GM10266 (cell line): Measurements from ENCODE around the gene CDH4.

Experiments used
- DNase-seq: peaks from one replicate; pipeline ENCODE4 v3.0.0; 2012; ENCODE audit errors: extremely low spot score
- CTCF ChIP-seq: IDR thresholded peaks from 2 replicates; pipeline ENCODE4 v1.5.1; 2012; ENCODE audit warnings: mild to moderate bottlenecking, low read depth; ENCODE audit not compliant: control insufficient read depth, insufficient read depth; ENCODE audit errors: missing control alignments

The CDH4 gene

GRCh38 chr20:61919239-61919638 lies 667.2 kb downstream of the CDH4 start:
- DNase-seq = no peak
- TF ChIP-seq CTCF = no peak

DNA sequence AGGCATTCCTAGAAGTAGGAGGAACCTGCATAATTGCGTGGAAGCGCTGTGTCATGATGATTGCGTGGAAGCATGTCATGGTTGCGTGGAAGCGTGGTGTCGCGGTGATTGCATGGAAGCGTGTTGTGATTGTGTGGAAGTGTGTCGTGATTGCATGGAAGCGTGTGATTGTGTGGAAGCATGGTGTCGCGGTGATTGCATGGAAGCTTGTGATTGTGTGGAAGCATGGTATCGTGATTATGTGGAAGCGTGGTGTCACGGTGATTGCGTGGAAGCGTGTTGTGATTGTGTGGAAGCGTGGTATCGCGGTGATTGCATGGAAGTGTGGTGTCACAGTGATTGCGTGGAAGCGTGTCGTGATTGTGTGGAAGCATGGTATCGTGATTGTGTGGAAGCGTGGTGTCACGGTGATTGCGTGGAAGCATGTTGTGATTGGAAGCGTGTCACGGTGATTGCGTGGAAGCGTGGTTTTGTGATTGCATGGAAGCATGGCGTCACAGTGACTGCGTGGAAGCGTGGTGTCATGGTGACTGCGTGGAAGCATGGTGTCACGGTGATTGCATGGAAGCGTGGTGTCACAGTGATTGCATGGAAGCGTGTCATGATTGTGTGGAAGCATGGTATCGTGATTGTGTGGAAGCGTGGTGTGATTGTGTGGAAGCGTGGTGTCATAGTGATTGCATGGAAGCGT lies 667.8 kb downstream of the CDH4 start:
- no peak for DNase-seq
- no peak for TF ChIP-seq CTCF

GRCh38 chr20:61922411-61922810 lies 670.4 kb downstream of the CDH4 start:
- DNase-seq = no peak
- no peak for TF ChIP-seq CTCF

DNA sequence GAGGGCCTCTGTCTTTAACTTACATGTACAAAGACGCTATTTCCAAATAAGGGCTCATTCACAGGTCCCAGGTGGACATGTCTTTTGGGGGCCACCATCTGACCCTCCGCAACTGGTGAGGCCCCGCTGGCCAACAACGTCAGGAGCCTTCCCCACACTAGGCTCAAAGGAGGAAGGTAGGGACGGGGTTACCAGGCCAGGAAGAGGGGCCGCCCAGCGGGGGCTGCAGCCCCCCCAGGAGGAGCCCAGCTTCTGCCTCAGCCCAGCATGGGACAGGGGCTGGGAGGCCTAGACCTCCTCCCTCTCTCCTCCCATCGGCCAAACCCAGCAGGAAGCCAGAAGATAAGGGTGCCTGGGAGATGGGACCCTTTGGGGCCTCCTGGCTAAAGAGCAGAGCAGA lies 670.9 kb downstream of the CDH4 start:
- no peak for TF ChIP-seq CTCF
- no peak for DNase-seq

GRCh38 chr20:61923371-61924166 lies 671.5 kb downstream of the CDH4 start:
- no peak for TF ChIP-seq CTCF
- no peak for DNase-seq

- TF ChIP-seq CTCF = no peak
- no peak for DNase-seq
Measured at GRCh38 chr20:61924211-61924857, 672.3 kb downstream of the CDH4 start.
